IMR-90 (cell line): ENCODE data around the gene CCDC175. TPM values are rescaled to one million over a fixed set of nuclear protein-coding genes. Genes with fewer than 3 reads are reported as not detected.
A peak's percentile ranks its signal among the peaks of the same experiment; 100 is the strongest.

Experiments
- ATAC-seq: fragments of 200-7000 bp; cut with Tn5 transposase; 2 replicates; pipeline ENCODE4 v1.9.1; 2020; ENCODE audit warnings: low read depth, mild to moderate bottlenecking, moderate library complexity
- BruUV-seq: library from RNA; stranded (reverse); fragments of 400-500 nt; replicated peaks from 2 replicates; lab custom pipeline; 2021; lab: Mats Ljungman, UMichigan
- CTCF ChIA-PET: fragments of 300-600 bp; formaldehyde crosslinking; extraction: SDS; loops from one replicate; lab custom pipeline; 2021; ENCODE audit warnings: antibody characterized with exemption; lab: Yijun Ruan, JAX
- POLR2A ChIA-PET: fragments of 300-600 bp; sonication (Branson Sonifier 250); formaldehyde crosslinking; loops from one replicate; lab custom pipeline; 2022; ENCODE audit warnings: antibody characterized with exemption; ENCODE audit not compliant: unreplicated experiment; lab: Charles Lee
- DNase-seq: peaks from one replicate; pipeline ENCODE4 v3.0.0; 2013
- H2AFZ ChIP-seq: replicated peaks from 2 replicates; pipeline ENCODE3; 2013; ENCODE audit warnings: low read length, mild to moderate bottlenecking; ENCODE audit not compliant: poor library complexity
- H2AK5ac ChIP-seq: 2 replicates; pipeline ENCODE4 v1.6.1; 2013; ENCODE audit warnings: low read depth, low read length, inconsistent platforms
- H2AK9ac ChIP-seq: replicated peaks from 2 replicates; pipeline ENCODE3; 2013; ENCODE audit warnings: mild to moderate bottlenecking, low read depth, low read length, moderate library complexity; ENCODE audit not compliant: poor library complexity
- H2BK120ac ChIP-seq: 2 replicates; pipeline ENCODE4 v1.6.1; 2013; ENCODE audit warnings: low read depth, low read length, inconsistent platforms
- H2BK15ac ChIP-seq: 3 replicates; pipeline ENCODE4 v1.6.1; 2013; ENCODE audit warnings: low read depth, low read length, inconsistent platforms
- H2BK20ac ChIP-seq: 2 replicates; pipeline ENCODE4 v1.6.1; 2013; ENCODE audit warnings: low read depth, mild to moderate bottlenecking, inconsistent platforms, low read length, moderate library complexity
- H2BK5ac ChIP-seq: 2 replicates; pipeline ENCODE4 v1.6.1; 2013; ENCODE audit warnings: mild to moderate bottlenecking, low read depth, low read length, inconsistent platforms; ENCODE audit not compliant: poor library complexity, severe bottlenecking
- H3K14ac ChIP-seq: replicated peaks from 2 replicates; pipeline ENCODE4 v1.6.1; 2013; ENCODE audit warnings: low read depth, low read length, inconsistent platforms
- H3K18ac ChIP-seq: 2 replicates; pipeline ENCODE4 v1.6.1; 2013; ENCODE audit warnings: low read depth, low read length, control low read depth
- H3K23ac ChIP-seq: 2 replicates; pipeline ENCODE4 v1.6.1; 2013; ENCODE audit warnings: low read depth, low read length, inconsistent platforms
- H3K27ac ChIP-seq: 2 replicates; pipeline ENCODE4 v1.5.1; 2013; ENCODE audit warnings: mild to moderate bottlenecking, control low read depth, low read length; ENCODE audit not compliant: insufficient read depth
- H3K27me3 ChIP-seq: 2 replicates; pipeline ENCODE4 v1.6.1; 2013; ENCODE audit warnings: low read length; ENCODE audit not compliant: control insufficient read depth, insufficient read depth
- H3K36me3 ChIP-seq: 2 replicates; pipeline ENCODE4 v1.6.1; 2013; ENCODE audit warnings: low read length, mixed read lengths; ENCODE audit not compliant: control insufficient read depth, insufficient read depth
- H3K4ac ChIP-seq: 2 replicates; pipeline ENCODE4 v1.6.1; 2013; ENCODE audit warnings: low read depth, low read length, inconsistent platforms
- H3K4me1 ChIP-seq: 2 replicates; pipeline ENCODE4 v1.6.1; 2013; ENCODE audit warnings: low read length, mixed read lengths; ENCODE audit not compliant: control insufficient read depth, insufficient read depth
- H3K4me2 ChIP-seq: 2 replicates; pipeline ENCODE4 v1.6.1; 2013; ENCODE audit warnings: low read depth, mild to moderate bottlenecking, control low read depth, low read length, moderate library complexity
- H3K4me3 ChIP-seq: 2 replicates; pipeline ENCODE4 v1.5.1; 2013; ENCODE audit warnings: low read depth, mild to moderate bottlenecking, control low read depth, low read length, moderate library complexity; ENCODE audit not compliant: insufficient read depth
- H3K56ac ChIP-seq: 2 replicates; pipeline ENCODE4 v1.6.1; 2013; ENCODE audit warnings: low read length, inconsistent platforms; ENCODE audit not compliant: insufficient read depth; ENCODE audit errors: extremely low read depth
- H3K79me1 ChIP-seq, 2 experiments: 2 replicates each; pipeline ENCODE4 v1.6.1; 2013; ENCODE audit warnings: low read length in 2 of 2, inconsistent platforms in 1 of 2, low read depth in 1 of 2
- H3K9ac ChIP-seq: 2 replicates; pipeline ENCODE4 v1.6.1; 2013; ENCODE audit warnings: low read depth, low read length, control low read depth
- H3K9me1 ChIP-seq: 2 replicates; pipeline ENCODE4 v1.6.1; 2013; ENCODE audit warnings: low read length, inconsistent platforms; ENCODE audit not compliant: insufficient read depth
- H3K9me3 ChIP-seq: 2 replicates; pipeline ENCODE4 v1.6.1; 2013; ENCODE audit warnings: low read length; ENCODE audit not compliant: control insufficient read depth, insufficient read depth
- H4K20me1 ChIP-seq: 2 replicates; pipeline ENCODE4 v1.6.1; 2013; ENCODE audit warnings: low read length, inconsistent platforms; ENCODE audit not compliant: insufficient read depth
- H4K5ac ChIP-seq: 2 replicates; pipeline ENCODE4 v1.6.1; 2013; ENCODE audit warnings: mild to moderate bottlenecking, low read depth, low read length, control low read depth
- H4K8ac ChIP-seq, 2 experiments: 2 replicates each; pipeline ENCODE4 v1.6.1; 2013; ENCODE audit warnings: low read depth in 2 of 2, low read length in 2 of 2, control low read depth in 1 of 2, inconsistent platforms in 1 of 2
- H4K91ac ChIP-seq: 2 replicates; pipeline ENCODE4 v1.6.1; 2013; ENCODE audit warnings: low read depth, low read length, inconsistent platforms; ENCODE audit not compliant: insufficient read depth
- BHLHE40 ChIP-seq: fragments of 150-350 bp; IDR thresholded peaks from 2 replicates; pipeline ENCODE4 v1.6.1; 2016; ENCODE audit warnings: mild to moderate bottlenecking, low read depth, low read length
- CEBPB ChIP-seq: IDR thresholded peaks from 2 replicates; pipeline ENCODE4 v1.6.1; 2012; ENCODE audit warnings: low read depth, low read length, improper control_type of control experiment
- CHD1 ChIP-seq: IDR thresholded peaks from 2 replicates; pipeline ENCODE4 v1.6.1; 2012; ENCODE audit warnings: low read depth, low read length, improper control_type of control experiment
- FOS ChIP-seq: fragments of 150-350 bp; IDR thresholded peaks from 2 replicates; pipeline ENCODE4 v1.6.1; 2016; ENCODE audit warnings: low read depth, low read length
- MAFK ChIP-seq: IDR thresholded peaks from 2 replicates; pipeline ENCODE4 v1.6.1; 2012; ENCODE audit warnings: low read depth, low read length, improper control_type of control experiment
- MAZ ChIP-seq: IDR thresholded peaks from 2 replicates; pipeline ENCODE4 v1.6.1; 2012; ENCODE audit warnings: low read depth, mild to moderate bottlenecking, low read length, improper control_type of control experiment, moderate library complexity, borderline replicate concordance
- MXI1 ChIP-seq: IDR thresholded peaks from 2 replicates; pipeline ENCODE4 v1.6.1; 2012; ENCODE audit warnings: low read depth, mild to moderate bottlenecking, low read length, moderate library complexity, borderline replicate concordance
- NFE2L2 ChIP-seq: fragments of 150-350 bp; IDR thresholded peaks from 2 replicates; pipeline ENCODE4 v1.6.1; 2016; ENCODE audit warnings: low read depth, mild to moderate bottlenecking, low read length
- POLR2A ChIP-seq: IDR thresholded peaks from 2 replicates; pipeline ENCODE4 v1.6.1; 2012; ENCODE audit warnings: mild to moderate bottlenecking, low read depth, low read length
- RAD21 ChIP-seq: IDR thresholded peaks from 2 replicates; pipeline ENCODE4 v1.6.1; 2012; ENCODE audit warnings: low read length, improper control_type of control experiment
- RCOR1 ChIP-seq: IDR thresholded peaks from 2 replicates; pipeline ENCODE4 v1.6.1; 2012; ENCODE audit warnings: mild to moderate bottlenecking, low read length, improper control_type of control experiment; ENCODE audit not compliant: insufficient replicate concordance
- RFX5 ChIP-seq: IDR thresholded peaks from 2 replicates; pipeline ENCODE4 v1.8.0; 2012; ENCODE audit warnings: low read depth, mild to moderate bottlenecking, low read length, moderate library complexity
- SMC3 ChIP-seq: fragments of 150-350 bp; IDR thresholded peaks from 2 replicates; pipeline ENCODE4 v1.6.1; 2016; ENCODE audit warnings: low read depth, mild to moderate bottlenecking, antibody characterized with exemption, low read length, moderate library complexity
- WGBS, 2 experiments: methylation state at CpG; one replicate each; pipeline versions ENCODE4 v1.1.5 to v1.1.7; 2013; ENCODE audit warnings: missing lambda C conversion rate in 2 of 2; ENCODE audit not compliant: insufficient read length in 1 of 2; ENCODE audit errors: extremely low coverage in 2 of 2; 5-methylcytosine and 5-hydroxymethylcytosine counted together
- dilution Hi-C: fragments of 300-500 bp; cut with HindIII; formaldehyde crosslinking; loops from one replicate; pipeline ENCODE4 v1.14.3; 2018; ENCODE audit warnings: low sequenced_read_pairs; ENCODE audit not compliant: unreplicated experiment
- in situ Hi-C: fragments of 300-500 bp; cut with MboI; formaldehyde crosslinking; loops from 3 replicates; pipeline ENCODE4 v1.14.3; 2019; ENCODE audit warnings: low sequenced_read_pairs, inconsistent platforms, mixed read lengths
- intact Hi-C: fragments of 100-400 bp; cut with micrococcal nuclease; formaldehyde crosslinking; loops from 2 replicates; pipeline ENCODE4 v1.10.0; 2022
- polyA plus RNA-seq, 3 experiments: library from polyadenylated mRNA; depleted of rRNA; stranded (reverse); fragments of >200 nt; gene quantifications; 2 replicates each; pipeline ENCODE4 v1.2.3, GENCODE V29; 2012; ENCODE audit warnings: low replicate concordance in 1 of 3
- total RNA-seq: library from RNA; depleted of rRNA; stranded (reverse); fragments of >200 nt; gene quantifications from 2 replicates; pipeline ENCODE4 v1.2.3, GENCODE V29; 2012
- TF ChIP-seq, protein P1 (sequence below): conservative IDR thresholded peaks from 2 replicates; pipeline ENCODE4 v1.5.1; 2012; ENCODE audit warnings: mild to moderate bottlenecking, low read depth, low read length, improper control_type of control experiment
- TF ChIP-seq, protein P2 (sequence below): fragments of 150-350 bp; IDR thresholded peaks from 2 replicates; pipeline ENCODE4 v1.6.1; 2016; ENCODE audit warnings: low read depth, mild to moderate bottlenecking, low read length, moderate library complexity, borderline replicate concordance
- TF ChIP-seq, protein P3 (sequence below): fragments of 150-350 bp; IDR thresholded peaks from 2 replicates; pipeline ENCODE4 v1.6.1; 2017; ENCODE audit warnings: mild to moderate bottlenecking, antibody characterized with exemption, low read length, low read depth

The CCDC175 gene
- total and polyA plus RNA-seq, 2 of the 4 experiments (the other 2 are of a cell fraction), result not detected

DNA sequence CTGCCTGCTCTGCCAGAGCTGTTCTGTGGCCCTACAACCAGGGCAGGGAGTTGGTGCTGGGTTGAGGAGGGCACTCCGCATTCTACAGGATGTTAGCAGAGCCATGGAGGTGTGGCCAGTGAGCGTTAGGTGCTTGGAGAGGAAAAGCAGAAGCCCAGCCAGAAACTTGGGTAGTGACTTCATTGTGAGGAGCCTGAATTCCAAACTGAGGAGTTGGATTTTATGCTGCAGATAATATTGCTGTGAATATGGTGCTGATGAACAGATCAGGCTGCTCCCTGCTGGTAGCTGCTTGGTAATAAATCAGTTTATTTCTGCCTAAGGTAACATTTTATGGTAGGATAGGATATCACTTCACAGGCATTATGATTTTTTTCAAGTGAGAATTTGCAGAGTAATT lies 7.1 kb upstream of the CCDC175 start:
- H2AFZ ChIP-seq, result peak overlapping the region; percentile 72
- POLR2A ChIA-PET, result no interaction called here

More for the DNA sequence above, 7.1 kb upstream of the CCDC175 start:
- CTCF ChIA-PET, result no interaction called here
- no peak overlapping the region for H3K4me3 ChIP-seq
- H2BK20ac ChIP-seq, result no peak overlapping the region
- H3K4me1 ChIP-seq, result no peaks in the 10 kb centered on the region
- peak; percentile 72 for ATAC-seq
- no peak overlapping the region for H3K27ac ChIP-seq
- peak; percentile 47 for DNase-seq
- TF ChIP-seq MAZ, result no peak
- no peak for TF ChIP-seq RFX5
- no peak for TF ChIP-seq CEBPB
- TF ChIP-seq, protein P1, sequence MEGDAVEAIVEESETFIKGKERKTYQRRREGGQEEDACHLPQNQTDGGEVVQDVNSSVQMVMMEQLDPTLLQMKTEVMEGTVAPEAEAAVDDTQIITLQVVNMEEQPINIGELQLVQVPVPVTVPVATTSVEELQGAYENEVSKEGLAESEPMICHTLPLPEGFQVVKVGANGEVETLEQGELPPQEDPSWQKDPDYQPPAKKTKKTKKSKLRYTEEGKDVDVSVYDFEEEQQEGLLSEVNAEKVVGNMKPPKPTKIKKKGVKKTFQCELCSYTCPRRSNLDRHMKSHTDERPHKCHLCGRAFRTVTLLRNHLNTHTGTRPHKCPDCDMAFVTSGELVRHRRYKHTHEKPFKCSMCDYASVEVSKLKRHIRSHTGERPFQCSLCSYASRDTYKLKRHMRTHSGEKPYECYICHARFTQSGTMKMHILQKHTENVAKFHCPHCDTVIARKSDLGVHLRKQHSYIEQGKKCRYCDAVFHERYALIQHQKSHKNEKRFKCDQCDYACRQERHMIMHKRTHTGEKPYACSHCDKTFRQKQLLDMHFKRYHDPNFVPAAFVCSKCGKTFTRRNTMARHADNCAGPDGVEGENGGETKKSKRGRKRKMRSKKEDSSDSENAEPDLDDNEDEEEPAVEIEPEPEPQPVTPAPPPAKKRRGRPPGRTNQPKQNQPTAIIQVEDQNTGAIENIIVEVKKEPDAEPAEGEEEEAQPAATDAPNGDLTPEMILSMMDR, result no peak; the same call in 1 of the 2 replicates
- no peak for TF ChIP-seq FOS
- TF ChIP-seq BHLHE40, result no peak
- no peak for TF ChIP-seq RCOR1
- TF ChIP-seq, protein P2, sequence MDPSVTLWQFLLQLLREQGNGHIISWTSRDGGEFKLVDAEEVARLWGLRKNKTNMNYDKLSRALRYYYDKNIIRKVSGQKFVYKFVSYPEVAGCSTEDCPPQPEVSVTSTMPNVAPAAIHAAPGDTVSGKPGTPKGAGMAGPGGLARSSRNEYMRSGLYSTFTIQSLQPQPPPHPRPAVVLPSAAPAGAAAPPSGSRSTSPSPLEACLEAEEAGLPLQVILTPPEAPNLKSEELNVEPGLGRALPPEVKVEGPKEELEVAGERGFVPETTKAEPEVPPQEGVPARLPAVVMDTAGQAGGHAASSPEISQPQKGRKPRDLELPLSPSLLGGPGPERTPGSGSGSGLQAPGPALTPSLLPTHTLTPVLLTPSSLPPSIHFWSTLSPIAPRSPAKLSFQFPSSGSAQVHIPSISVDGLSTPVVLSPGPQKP, result no peak
- TF ChIP-seq MXI1, result no peak
- no peak for TF ChIP-seq POLR2A
- TF ChIP-seq MAFK, result no peak
- no peak for TF ChIP-seq NFE2L2
- TF ChIP-seq RAD21, result no peak
- no peak for TF ChIP-seq CHD1
- TF ChIP-seq SMC3, result no peak
- TF ChIP-seq, protein P3, sequence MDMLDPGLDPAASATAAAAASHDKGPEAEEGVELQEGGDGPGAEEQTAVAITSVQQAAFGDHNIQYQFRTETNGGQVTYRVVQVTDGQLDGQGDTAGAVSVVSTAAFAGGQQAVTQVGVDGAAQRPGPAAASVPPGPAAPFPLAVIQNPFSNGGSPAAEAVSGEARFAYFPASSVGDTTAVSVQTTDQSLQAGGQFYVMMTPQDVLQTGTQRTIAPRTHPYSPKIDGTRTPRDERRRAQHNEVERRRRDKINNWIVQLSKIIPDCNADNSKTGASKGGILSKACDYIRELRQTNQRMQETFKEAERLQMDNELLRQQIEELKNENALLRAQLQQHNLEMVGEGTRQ, result no peak
- 0 out of 2 replicates have a peak, but pooled peaks cover 2% of the 10 kb centered on the region for H3K27me3 ChIP-seq
- no peaks in the 10 kb centered on the region for H3K9me3 ChIP-seq
- no peak overlapping the region for H3K4me2 ChIP-seq
- H2AK9ac ChIP-seq, result no peak overlapping the region
- H3K23ac ChIP-seq, result no peak overlapping the region
- H2BK120ac ChIP-seq, result no peak overlapping the region
- no peak overlapping the region for H2AK5ac ChIP-seq
- H3K4ac ChIP-seq, result no peak overlapping the region
- H3K9me1 ChIP-seq, result no peaks in the 10 kb centered on the region
- no peak overlapping the region for H2BK15ac ChIP-seq
- no peaks in the 10 kb centered on the region for H3K79me1 ChIP-seq
- in situ Hi-C loops, result no loop called here
- no peak overlapping the region for H2BK5ac ChIP-seq
- 45% methylated on average over 2 of the region's 2 CpGs; no CpG with 5 or more reads in 1 of the 2 experiments for WGBS, 2 experiments
- H3K18ac ChIP-seq, result no peak overlapping the region
- dilution Hi-C loops, result no loop called here
- H3K56ac ChIP-seq, result no peak overlapping the region
- H3K14ac ChIP-seq, result no peak overlapping the region
- H4K20me1 ChIP-seq, result no peaks in the 10 kb centered on the region
- no peak overlapping the region for H4K91ac ChIP-seq
- H4K5ac ChIP-seq, result no peak overlapping the region
- no TSS peak for BruUV-seq
- no peaks in the 10 kb centered on the region for H3K36me3 ChIP-seq
- intact Hi-C loops, result no loop called here
- H4K8ac ChIP-seq, result no peak overlapping the region
- no peak overlapping the region for H3K9ac ChIP-seq
